Measurements from ENCODE around the gene ZMYND15. TPM values are rescaled to one million over a fixed set of nuclear protein-coding genes. Genes with fewer than 3 reads are reported as not detected.

Gene ZMYND15
- total and polyA plus RNA-seq, 8 donors = 0.39 to 3.2 (median 1.2) TPM

DNA sequence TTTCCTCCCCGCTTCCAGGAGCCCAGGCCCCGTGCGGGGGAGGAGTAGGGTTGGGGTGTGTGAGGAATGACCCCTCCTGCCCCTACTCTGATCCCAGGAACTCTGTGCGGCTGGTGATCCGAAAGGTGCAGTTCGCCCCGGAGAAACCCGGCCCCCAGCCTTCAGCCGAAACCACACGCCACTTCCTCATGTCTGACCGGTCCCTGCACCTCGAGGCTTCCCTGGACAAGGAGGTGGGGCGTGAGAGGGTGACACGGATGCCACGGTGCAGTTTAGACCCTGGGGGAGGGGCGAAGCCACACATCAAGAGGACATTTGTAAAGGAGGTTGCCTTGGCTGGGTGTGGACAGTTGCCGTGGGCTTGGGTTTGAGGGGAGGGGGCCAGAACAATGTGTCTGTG, 21.8 kb upstream of the ZMYND15 start:
- TF ChIP-seq, protein P1, sequence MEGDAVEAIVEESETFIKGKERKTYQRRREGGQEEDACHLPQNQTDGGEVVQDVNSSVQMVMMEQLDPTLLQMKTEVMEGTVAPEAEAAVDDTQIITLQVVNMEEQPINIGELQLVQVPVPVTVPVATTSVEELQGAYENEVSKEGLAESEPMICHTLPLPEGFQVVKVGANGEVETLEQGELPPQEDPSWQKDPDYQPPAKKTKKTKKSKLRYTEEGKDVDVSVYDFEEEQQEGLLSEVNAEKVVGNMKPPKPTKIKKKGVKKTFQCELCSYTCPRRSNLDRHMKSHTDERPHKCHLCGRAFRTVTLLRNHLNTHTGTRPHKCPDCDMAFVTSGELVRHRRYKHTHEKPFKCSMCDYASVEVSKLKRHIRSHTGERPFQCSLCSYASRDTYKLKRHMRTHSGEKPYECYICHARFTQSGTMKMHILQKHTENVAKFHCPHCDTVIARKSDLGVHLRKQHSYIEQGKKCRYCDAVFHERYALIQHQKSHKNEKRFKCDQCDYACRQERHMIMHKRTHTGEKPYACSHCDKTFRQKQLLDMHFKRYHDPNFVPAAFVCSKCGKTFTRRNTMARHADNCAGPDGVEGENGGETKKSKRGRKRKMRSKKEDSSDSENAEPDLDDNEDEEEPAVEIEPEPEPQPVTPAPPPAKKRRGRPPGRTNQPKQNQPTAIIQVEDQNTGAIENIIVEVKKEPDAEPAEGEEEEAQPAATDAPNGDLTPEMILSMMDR (IDR thresholded peaks at IDR 0.05) = no peak
- intact Hi-C loops (cut with DNase I) = loop anchor here in 1 of 3 donors (10.0 kb wide), 1 partner anchor 177 kb away; the partner anchor contains the start of gene C17orf107
- H3K27me3 ChIP-seq = no peaks in the 10 kb centered on the region
- 94% methylated on average over 17 of the region's 17 CpGs for WGBS, 2 donors
- H3K27ac ChIP-seq = no peak overlapping the region
- peaks cover 19 to 23% (median 20%) of the 10 kb centered on the region in 3 donors for H3K4me1 ChIP-seq
- no peak for ATAC-seq
- H3K9me3 ChIP-seq = no peaks in the 10 kb centered on the region
- no peak for FAIRE-seq
- no peak overlapping the region for H3K4me3 ChIP-seq
- DNase-seq = no peak
- H3K36me3 ChIP-seq = no peaks in the 10 kb centered on the region

DNA sequence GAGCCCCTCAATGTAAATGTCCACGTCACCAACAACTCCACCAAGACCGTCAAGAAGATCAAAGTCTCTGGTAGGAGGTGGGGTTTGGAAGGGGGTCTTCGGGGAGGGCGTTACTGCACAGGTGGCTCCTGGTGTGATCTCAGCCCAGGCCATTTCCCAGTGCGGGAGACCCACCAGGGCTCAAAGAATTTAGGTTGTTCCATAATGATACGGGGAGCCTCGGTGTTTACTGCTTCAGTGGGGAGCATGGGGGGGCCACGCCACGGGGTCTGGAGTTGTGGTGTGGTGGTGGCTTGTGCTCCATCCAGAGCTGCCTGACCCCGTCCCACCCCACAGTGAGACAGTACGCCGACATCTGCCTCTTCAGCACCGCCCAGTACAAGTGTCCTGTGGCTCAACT, 21.4 kb upstream of the ZMYND15 start:
- FAIRE-seq (no peak), DNase-seq (no peak), ATAC-seq (no peak)
- Histone ChIP-seq H3K27me3 (no peaks in the 10 kb centered on the region), H3K4me1 (peaks cover 19 to 23% (median 20%) of the 10 kb centered on the region in 3 donors), H3K9me3 (no peaks in the 10 kb centered on the region), H3K4me3 (no peak overlapping the region), H3K36me3 (no peaks in the 10 kb centered on the region), H3K27ac (no peak overlapping the region)
- intact Hi-C loops (cut with DNase I) = loop anchor here in 1 of 3 donors (10.0 kb wide), 1 partner anchor 177 kb away; the partner anchor contains the start of gene C17orf107
- WGBS, 2 donors = 96 to 98% methylated on average over 13 of the region's 13 CpGs
- TF ChIP-seq, protein P1 (IDR thresholded peaks at IDR 0.05) = no peak

DNA sequence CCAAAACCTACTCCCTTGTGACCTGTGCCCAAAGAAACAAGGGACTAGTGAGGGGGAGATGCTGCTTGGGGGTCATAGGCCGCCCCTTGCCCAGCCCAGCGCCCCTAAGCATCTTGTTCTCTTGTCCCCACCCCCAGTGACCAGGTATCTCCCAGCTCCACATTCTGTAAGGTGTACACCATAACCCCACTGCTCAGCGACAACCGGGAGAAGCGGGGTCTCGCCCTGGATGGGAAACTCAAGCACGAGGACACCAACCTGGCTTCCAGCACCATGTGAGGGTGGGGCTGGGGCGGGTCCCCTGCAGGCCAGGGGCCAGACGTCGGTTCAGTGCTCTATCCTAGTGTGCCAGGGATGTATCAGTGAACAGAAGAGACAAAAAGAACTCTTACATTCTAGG, 20.5 kb upstream of the ZMYND15 start:
- Histone ChIP-seq H3K4me3 (no peak overlapping the region), H3K36me3 (no peaks in the 10 kb centered on the region), H3K4me1 (peaks cover 19 to 23% (median 20%) of the 10 kb centered on the region in 3 donors), H3K27me3 (no peaks in the 10 kb centered on the region), H3K27ac (no peak overlapping the region), H3K9me3 (no peaks in the 10 kb centered on the region)
- ATAC-seq (no peak), DNase-seq (no peak), FAIRE-seq (no peak)
- intact Hi-C loops (cut with DNase I) = loop anchor here in 1 of 3 donors (10.0 kb wide), 1 partner anchor 176 kb away; the partner anchor contains the start of gene C17orf107
- TF ChIP-seq, protein P1 (IDR thresholded peaks at IDR 0.05) = no peak
- WGBS, 2 donors = 84 to 88% methylated on average over 10 of the region's 10 CpGs

DNA sequence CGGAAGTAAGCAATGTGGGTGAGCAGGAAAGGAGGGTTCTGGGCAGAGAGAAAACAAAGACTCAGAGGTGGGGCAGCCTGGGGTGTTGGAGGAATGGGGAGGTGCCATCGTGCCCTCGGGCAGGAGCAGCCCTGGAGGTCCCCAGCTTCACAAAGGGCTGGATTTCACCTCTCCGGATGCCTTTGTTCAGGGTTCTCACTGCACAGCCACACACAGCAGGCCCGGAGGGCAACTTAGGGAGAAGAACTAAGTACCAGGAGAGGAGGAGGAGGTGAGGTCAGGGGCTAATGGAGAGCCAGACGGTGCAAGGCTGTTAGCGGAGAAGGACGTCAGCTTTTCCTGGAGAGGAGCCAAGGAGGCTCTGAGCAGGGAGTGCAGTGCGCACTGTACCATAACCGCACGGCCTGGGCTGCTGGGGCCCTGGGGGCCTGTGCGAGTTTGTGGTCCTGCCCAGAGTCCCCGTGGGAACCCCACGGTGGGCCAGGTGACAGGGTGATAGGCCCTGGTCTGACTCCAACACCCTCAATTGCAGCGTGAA, 19.9 kb upstream of the ZMYND15 start:
- H3K36me3 ChIP-seq = no peaks in the 10 kb centered on the region
- H3K4me1 ChIP-seq = peaks cover 19 to 23% (median 20%) of the 10 kb centered on the region in 3 donors
- no peak overlapping the region for H3K27ac ChIP-seq
- DNase-seq (peak in 4 of 6 donors; percentile 52 to 75 (median 62)), FAIRE-seq (no peak), ATAC-seq (peak; percentile 22 to 46 (median 36))
- H3K9me3 ChIP-seq = no peaks in the 10 kb centered on the region
- H3K4me3 ChIP-seq = no peak overlapping the region
- intact Hi-C loops (cut with DNase I) = loop anchor here in 1 of 3 donors (10.0 kb wide), 1 partner anchor 175 kb away; the partner anchor contains the start of gene C17orf107
- H3K27me3 ChIP-seq = no peaks in the 10 kb centered on the region
- WGBS, 2 donors = 48 to 56% methylated on average over 15 of the region's 15 CpGs
- TF ChIP-seq, protein P1 (IDR thresholded peaks at IDR 0.05) = no peak

DNA sequence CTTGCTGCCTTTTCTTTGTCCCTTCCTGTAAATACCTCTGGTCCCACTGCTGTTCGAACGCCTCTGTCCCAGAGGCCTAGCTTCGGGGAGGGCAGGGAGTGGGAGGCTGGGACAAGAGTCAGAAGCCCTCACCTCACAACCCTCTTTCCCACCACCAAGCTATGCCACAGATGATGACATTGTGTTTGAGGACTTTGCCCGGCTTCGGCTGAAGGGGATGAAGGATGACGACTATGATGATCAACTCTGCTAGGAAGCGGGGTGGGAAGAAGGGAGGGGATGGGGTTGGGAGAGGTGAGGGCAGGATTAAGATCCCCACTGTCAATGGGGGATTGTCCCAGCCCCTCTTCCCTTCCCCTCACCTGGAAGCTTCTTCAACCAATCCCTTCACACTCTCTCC, 18.8 kb upstream of the ZMYND15 start:
- Histone ChIP-seq H3K36me3 (no peaks in the 10 kb centered on the region), H3K27me3 (no peaks in the 10 kb centered on the region), H3K27ac (peak overlapping the region in 3 of 4 donors; percentile 75 to 90 (median 89)), H3K4me3 (no peak overlapping the region), H3K4me1 (peaks cover 19 to 23% (median 20%) of the 10 kb centered on the region in 3 donors), H3K9me3 (no peaks in the 10 kb centered on the region)
- ATAC-seq = no peak
- TF ChIP-seq, protein P1 (IDR thresholded peaks at IDR 0.05) = no peak
- 86% methylated on average over 7 of the region's 7 CpGs for WGBS, 2 donors
- intact Hi-C loops (cut with DNase I) = no loop called here
- DNase-seq = no peak
- FAIRE-seq = no peak
